GM18951 (cell line): Measurements from ENCODE around the gene GPX2.

Source experiments
- POLR2A ChIP-seq: IDR thresholded peaks from 4 replicates; pipeline ENCODE4 v1.6.1; 2011; ENCODE audit warnings: mild to moderate bottlenecking; ENCODE audit not compliant: insufficient read length, insufficient read depth; ENCODE audit errors: extremely low read depth
- in situ Hi-C: fragments of 300-500 bp; cut with MboI; formaldehyde crosslinking; loops from one replicate; pipeline ENCODE4 v1.12.0; 2022; ENCODE audit warnings: low sequenced_read_pairs, mixed read lengths, inconsistent platforms; ENCODE audit not compliant: unreplicated experiment

GPX2 gene

GRCh38 chr14:64899958-64900357 is 42.6 kb downstream of the GPX2 start:
- in situ Hi-C loops = no loop called here
- no peak for TF ChIP-seq POLR2A

DNA sequence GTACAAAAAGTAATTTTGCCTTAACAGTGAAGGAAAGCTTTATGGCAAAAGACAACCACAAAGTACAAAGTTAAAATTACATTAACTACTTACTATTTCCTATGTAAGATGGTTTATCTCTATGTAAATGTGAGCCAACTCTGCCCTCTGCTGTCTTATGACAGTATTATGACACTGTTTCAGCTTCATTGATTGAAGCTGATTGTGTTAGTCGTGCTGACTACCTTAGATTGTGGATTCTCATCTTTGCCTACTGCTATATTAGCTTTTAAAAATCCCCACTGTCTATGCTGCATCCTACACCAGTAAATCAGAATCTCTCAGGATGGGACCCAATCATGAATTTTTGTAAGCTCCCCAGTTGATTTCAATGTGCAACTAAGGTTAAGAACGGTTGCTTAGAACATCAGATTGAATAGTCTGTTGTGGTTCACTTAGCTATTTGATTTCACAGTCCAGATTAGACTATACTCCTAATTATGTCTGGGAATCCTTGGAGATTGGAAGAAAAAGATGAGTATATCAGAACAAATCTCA is 50.6 kb downstream of the GPX2 start:
- TF ChIP-seq POLR2A = no peak
- in situ Hi-C loops = no loop called here

DNA sequence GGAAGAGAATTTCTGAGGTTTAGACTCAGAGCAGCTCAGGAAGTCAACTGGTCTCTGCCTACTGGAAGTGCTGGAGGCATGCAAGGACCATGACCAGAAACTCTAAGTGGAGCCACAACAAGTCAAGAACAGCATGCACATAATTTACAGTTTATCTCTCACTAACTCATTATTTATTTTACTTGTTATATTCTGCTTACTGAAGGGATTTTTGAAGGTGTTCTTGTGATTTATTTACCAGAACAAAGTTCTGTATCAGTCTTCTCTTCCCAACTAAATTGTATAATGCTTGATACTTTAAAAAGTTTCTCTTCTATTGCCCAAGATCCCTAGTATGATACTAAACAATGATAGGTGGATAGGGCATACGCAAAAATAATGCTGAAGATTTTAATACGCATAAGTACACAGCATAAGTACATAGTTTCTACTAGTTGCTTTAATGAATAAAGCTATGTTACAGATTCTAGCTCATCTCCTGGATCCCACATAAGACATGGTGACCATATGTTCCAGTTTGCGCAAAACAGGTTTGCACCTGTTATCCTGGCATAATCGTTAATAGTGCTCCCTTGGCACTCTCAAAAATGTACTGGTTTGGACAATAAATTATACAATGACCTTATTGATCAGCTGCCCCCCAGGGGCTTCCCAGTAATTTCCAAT is 51.2 kb downstream of the GPX2 start:
- TF ChIP-seq POLR2A = no peak
- in situ Hi-C loops = no loop called here

DNA sequence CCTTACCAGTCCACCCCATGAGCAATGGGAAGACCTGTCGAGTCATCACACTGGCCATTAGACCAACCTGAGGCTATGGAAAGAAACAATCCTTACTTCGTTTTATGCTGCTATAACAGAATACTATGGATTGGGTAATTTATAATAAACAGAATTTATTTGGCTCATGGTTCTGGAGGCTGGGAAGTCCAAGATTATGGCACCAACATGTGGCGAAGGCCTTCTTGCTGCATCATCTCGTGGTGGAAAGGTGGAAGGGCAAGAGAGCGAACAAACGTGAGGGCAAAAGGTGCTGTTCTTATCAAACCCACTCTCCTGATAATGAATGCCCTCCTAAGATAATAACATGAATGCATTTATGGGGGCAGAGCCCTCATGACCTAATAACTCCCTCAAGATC is 53.2 kb downstream of the GPX2 start:
- in situ Hi-C loops = no loop called here
- TF ChIP-seq POLR2A = no peak
